NCI-H2196 (cell line): ENCODE data around the gene GPI.
A peak's percentile ranks its signal among the peaks of the same experiment; 100 is the strongest.

ENCODE experiments used
- DNase-seq: peaks from one replicate; lab custom pipeline; 2025; ENCODE audit not compliant: unreplicated experiment; lab: John Stamatoyannopoulos, UW

The GPI gene

DNA sequence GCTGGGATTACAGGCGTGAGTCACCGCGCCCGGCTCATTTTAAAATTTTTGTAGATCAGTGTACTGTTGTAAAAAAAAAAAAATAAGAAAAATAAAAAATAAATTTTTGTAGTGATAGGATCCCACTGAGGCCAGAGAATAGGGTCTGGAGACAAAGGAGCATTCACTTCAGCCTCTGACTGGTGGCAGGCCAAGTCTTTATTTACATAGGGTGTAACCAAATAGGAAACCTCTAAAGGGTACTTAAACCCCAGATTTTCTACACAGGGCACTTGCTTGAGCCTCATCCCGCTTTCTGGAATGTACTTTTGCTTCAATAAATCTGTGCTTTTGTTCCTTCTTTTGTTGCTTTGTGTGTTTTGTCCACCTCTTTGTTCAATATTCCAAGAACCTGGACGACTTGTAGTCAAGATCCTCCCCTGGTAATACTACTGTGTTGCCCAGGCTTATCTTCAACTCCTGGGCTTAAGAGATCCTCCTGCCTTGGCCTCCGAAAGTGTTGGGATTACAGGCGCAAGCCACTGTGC lies 37.1 kb downstream of the GPI start:
- DNase-seq: peak; percentile 22

DNA sequence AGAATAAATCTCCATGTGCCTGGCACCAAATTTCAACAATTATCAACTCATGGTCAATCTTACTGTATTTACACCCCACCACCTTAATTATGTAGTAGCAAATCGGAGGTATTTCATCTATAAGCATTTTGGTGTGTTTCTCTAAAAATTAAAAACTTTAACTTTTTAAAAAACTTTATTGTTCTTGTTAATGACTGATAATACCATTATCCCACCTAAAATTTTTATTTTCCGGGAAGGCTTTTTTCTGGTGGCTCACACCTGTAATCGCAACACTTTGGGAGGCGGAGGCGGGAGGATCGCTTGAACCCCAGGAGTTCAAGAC lies 38.8 kb downstream of the GPI start:
- DNase-seq: no peak

- DNase-seq: peak; percentile 96
These were observed 39.3 kb downstream of the GPI start, which contains the start of gene PDCD2L for GRCh38 chr19:34404109-34404909. PDCD2L (plus strand) TSS chr19:34404399; CDS start chr19:34404431, 32 bp downstream.

- DNase-seq: no peak
These were observed 41.1 kb downstream of the GPI start for GRCh38 chr19:34405892-34406660.

DNA sequence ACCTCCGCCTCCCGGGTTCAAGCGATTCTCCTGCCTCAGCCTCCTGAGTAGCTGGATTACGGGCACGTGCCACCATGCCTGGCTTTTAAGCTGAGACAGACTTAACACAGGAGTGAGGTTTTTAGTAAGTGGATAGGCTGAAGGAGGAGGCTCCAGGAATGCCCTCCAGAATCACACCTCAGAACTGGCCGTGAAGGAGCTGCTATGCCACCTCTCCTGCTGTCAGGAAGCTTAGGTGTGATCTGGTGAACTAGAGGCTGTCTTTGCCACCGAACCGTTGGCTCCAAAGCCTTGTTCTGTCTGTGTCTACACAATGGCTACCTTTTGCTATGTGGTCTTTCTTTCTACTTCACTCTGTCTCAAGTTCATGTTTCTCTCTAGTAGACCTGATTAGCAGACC lies 43.4 kb downstream of the GPI start:
- DNase-seq: no peak

DNA sequence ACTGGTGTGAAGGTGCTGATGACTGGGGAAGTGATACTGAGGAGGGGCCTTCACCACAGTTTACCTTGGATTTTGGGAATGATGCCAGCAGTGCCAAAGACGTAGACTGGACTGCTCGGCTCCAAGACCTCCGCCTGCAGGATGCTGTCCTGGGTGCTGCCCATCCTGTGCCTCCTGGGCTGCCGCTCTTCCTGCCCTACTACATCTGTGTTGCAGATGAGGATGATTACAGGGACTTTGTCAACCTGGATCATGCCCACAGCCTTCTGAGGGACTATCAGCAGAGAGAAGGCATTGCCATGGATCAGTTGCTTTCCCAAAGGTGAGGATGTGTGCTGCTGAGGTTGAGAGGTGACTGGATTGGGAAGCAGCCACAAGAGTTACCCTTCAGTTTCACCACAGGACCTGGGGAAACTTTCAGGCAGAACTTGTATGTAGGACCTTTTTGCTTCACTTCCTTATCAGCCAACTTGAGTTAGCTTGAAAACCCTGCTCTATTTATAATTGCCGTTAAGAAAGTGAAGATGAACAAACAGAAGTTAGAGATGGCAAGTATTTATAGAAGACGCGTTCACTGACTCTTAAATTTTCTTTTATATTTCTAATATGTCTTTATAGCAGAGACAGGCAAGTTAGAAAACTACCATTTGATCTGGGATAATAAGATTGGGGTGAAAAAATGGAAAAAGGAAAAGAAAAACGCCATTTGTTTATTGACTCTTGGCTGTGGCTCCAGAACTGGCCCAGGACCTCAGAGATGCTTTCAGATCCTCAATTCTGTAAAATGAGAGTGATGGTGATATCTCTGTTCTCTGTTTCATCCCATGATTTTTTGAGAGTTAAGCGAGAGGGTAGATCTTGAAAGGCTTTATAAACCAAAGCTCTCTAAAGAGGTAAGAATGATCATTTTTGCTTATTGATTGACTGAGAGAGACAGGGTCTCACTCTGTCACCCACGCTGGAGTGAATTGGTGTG lies 44.5 kb downstream of the GPI start:
- DNase-seq: no peak

- no peak for DNase-seq
These were observed 46.2 kb downstream of the GPI start for GRCh38 chr19:34411216-34411615.

DNA sequence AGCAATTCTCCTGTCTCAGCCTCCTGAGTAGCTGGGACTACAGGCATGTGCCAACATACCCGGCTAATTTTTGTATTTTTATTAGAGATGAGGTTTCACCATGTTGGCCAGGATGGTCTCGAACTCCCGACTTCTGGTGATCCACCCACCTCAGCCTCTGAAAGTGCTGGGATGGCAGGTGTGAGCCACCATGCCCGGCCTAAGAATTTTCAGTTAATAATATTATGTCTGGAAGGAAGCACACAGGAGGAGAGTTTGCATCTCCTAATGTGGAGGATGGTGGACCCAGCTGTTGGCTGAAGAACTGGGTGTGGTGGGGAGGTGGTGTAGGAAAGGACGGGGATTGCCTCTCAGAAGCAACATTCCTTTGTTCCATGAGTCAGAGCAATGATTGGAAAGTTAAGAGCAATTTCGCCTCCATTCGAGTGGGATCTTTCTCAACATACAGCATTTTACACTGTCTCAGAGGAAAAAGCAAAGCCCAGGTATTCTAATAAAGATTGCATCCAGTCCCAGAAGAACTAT lies 51.1 kb downstream of the GPI start:
- DNase-seq: no peak

- no peak for DNase-seq
These were observed 53.3 kb downstream of the GPI start for GRCh38 chr19:34418300-34418699.

DNA sequence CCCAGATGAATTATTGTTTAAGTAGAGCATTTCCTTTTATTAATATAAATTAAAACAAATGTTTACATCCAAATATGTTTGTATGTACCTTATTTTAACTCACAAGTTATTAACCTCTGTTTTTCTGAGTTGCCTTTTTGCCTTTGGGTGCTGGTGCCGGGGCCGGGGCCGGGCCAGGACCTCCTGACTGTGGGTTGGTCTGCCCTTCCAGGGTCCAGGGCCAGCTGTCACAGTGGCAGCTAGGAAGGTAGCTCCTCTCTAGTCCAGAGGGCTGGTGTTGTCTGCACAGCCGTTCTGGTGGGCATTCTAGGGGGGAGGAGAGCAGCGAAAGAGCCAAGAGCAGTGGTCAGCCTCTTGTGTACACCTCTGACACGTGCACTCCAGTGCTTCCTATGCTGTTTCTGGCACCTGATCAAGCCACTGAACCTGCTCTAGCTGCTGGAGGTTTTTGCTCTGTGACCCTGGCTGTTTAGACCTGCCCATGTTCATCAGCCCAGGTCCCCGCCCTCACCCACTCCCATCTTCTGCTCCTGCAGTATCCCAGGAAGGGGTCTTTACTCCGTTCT lies 61.2 kb downstream of the GPI start:
- peak; percentile 13 for DNase-seq

DNA sequence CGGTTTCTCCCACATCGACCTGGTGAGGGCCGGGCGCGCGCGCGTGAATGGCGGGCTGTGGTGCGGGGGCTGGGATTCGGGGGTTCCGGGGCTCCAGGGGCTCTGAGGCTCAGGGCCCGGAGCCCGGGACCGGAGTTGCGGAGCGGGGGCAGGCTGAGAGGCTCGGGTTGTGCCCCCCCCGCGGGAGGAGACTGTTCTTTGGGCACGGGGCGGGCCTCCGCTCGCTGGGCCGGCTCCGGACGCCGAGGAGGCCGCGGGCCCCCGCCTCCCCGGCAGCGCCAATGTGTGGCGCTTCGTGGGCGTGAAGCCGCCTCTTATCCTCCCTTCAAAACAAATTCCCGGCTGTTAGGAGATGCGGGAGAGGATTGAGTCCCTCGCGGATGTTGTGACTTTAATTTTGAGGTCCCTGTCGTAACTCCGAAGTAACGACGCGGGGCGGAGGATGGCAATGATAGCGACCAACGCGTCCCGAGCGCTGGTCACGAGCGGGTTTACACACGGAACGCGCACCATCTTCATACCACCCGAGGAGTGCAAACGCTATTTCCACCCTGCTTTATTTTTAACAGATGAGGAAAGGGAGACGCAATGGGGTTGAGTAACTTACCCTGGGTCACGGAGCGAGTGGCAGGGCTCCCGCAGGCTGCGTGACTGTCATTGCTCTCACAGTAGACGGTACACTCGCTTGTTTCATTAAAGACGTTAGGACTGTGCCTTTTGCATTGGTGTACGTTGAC lies 63.7 kb downstream of the GPI start:
- no peak for DNase-seq

- no peak for DNase-seq
These were observed 64.6 kb downstream of the GPI start for GRCh38 chr19:34429553-34429952.

DNA sequence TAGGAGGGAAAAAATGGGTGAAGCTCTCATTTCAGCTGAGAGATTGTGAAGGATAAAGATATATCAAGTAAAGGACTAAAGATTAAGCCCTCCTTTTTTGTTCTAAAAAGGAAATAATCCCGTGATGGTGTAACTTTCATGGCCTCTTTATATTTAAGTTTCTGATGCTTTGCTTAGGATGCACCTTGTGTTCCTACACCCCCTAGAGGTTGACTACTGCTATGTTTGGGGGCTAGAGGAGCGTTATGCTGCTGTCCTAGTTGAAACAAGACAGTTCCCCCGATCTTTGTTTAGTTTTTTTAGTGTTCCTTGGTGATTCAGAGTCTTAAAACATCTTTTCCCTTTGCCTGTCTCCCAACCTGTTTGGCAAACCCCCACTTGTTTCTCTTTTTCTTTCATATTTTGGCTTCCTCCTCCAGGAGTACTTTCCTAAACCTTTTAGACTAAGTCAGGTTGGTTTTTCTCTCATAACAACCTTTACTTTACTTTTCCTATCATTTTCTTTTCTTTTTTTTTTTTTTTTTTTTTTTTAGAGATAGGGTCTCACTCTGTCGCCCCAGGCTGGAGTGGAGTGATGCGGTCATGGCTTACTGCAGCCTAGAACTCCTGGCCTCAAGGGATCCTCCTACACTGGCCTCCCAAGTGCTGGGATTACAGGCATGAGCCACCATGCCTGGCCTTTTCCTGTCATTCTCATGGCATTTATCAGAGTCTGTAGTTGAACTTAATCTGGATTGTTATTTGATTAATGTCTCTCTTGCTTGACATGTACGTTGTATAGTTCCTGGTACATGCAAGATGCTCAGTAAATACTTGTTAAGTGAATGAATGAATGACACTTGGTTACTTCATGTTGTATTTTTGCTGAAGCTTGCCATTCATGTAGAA lies 66.0 kb downstream of the GPI start:
- DNase-seq: peak; percentile 23

GRCh38 chr19:34431681-34432402 lies 66.8 kb downstream of the GPI start:
- DNase-seq: no peak

DNA sequence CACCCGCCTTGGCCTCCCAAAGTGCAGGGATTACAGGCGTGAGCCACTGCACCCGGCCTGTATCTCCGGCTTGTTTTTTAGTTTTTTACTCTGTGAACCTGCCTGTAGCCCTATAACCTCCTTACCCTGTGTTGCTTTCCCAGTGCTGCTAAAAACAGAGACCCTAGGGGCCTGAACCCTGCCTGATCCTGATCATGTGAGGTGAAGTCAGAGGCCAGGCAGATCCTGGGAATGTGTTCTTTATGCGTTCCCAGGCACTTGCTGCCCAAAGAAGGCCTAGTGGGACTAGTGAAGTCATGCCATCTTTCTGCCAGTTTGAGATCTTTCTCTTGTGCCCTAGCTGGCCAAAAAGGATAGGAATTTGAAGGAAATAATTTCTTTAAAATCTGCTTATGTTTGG lies 67.8 kb downstream of the GPI start:
- DNase-seq: no peak

- no peak for DNase-seq
These were observed 71.7 kb downstream of the GPI start for GRCh38 chr19:34436716-34437115.

DNA sequence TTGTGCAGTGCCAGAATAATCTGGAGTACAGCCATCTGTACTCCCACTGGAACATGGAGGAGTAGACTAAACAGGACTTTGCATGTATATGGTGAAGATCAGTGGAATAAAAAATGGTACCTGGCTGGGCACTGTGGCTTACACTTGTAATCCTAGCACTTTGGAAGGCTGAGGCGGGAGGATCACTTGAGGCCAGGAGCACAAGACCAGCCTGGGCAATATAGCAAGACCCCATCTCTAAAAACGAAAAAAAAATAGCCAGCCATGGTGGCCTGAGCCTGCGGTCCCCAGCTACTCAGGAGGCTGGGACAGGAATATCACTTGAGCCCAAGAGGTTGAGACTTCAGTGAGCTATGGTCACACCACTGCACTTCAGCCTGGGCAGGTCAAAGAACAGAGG lies 83.2 kb downstream of the GPI start:
- DNase-seq: no peak
